GM19467 (cell line): Measurements from ENCODE around the gene MRPL27.

Source experiments
- ATAC-seq: cut with Tn5 transposase; IDR thresholded peaks from one replicate; pipeline ENCODE4 v1.9.1; 2021; ENCODE audit warnings: mild to moderate bottlenecking, moderate library complexity; ENCODE audit not compliant: unreplicated experiment

Gene MRPL27

DNA sequence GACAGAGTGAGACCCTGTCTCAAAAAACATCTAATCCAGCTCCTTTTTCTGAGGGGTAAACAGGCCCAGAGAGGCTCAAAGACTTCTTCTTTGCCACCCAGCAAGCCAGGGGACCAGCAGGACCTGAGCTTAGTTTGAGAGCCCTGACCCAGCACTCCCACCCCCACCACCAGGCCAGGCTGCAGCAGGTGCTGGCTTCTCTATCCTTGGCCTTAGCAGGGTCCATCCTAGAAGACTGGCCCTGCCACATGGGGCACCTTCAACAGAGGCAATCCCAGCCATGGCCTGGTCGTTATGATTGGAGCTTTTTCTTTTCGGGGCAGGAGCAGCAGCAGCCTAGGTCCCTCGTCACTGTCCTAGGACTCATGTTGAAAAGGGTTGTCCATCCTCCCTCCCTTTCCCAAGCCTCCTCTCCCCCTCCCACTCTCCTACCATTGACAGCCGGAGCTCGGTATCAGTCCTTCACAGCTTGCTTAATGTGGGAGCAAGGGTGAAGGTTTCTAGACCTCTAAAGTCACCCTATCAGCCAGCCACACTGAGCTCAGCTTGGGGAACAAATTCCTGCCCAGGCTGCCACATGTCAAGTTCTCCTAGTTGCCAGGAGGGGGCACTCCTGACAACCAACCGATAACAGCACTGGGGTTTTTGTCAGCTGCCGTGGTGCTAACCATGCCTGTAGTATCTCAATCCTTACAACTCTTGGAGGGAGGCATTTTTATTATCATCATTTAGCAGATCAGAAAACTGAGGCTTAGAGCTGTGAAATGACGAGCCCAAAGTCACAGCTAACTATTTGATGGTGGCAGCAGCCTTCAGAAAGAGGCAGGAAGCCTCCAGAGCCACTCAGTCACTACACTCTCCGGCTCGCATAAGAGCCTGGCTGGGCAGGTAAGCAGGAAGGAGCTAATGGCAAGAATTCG, 11.2 kb downstream of the MRPL27 start:
- ATAC-seq, result peak; percentile 50

DNA sequence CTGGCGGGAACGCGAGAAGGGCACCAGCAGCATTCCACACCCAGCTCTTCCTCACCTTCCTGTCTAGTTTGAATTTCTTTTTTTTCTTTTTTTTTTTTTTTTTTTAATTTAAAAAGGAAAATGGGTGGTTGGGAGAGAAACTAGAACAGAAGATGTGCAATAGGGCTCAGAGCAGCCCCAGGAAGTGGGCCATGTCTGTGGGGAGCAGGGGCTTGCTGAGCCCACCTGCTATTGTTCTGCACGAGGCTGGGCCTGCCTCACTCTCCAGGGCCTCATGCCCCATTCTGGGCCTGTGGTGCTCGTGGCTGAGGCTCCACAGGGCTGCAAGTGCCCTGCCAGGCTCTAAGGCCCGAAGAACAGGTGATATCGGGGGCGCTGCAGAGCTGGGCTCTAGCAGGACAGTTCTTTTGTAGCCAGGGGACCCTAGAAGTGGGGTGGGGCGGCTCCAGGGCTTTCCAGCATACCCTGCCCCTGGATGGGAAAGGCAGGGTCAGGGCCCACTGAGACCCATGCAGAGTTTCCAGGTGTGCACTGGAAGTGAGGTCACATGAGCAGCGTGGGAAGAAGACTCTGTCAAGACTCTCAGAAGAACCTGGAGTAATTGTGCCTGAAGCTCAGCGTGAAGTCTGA, 12.4 kb downstream of the MRPL27 start:
- ATAC-seq, result no peak

DNA sequence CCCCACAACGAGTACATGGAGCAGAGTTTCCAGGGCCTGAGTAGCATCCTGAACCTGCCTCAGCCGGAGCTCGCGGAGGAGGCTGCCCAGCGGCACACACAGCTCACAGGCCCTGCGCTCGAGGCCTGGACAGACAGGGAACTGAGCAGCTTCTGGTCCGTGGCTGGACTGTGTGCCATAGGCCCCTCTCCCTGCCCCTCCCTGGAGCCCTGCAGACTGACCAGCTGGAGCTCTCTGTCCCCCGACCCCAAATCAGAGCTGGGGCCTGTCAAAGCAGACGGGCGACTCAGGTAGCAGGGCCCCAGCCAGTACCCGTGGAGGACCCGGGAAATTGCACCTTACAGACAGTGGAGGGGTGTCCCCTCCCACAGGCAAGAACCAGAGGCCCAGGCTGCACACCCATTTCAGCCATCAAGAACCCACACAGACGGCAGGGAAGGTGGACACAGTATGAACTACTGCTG, 13.0 kb downstream of the MRPL27 start:
- ATAC-seq, result no peak

DNA sequence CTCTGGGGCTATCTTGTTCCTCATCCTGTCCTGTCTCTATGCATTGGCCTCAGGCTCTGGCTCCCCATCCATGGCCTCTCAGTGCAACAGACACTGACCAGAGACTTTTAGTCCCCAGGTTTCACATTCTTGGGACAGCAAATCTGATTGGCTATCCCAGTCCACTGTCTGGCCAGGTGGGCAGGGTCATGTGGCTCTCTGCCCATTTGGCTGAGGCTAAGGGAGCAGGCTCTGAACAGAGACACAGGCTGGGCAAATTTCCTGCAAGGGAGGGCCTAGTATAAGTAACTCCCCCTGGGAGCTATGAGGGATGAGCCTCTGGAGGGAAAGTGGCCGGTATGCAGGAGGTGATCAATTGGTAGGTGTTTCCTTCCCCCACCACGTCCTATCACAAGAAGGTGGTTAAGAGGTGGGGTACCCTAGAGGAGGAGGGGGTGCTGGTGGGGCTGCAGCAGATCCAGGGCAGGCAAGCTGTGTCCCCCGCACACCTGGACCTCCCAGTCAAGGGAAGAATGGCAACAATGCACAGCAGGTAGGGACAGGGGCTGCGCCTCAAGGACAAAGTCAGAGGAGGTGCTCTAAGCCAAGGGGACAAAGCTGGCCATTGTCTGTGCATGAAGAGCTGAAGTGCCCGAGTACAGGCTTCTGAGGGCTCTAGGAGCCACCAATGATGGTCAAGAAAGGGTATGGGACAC, 13.8 kb downstream of the MRPL27 start:
- ATAC-seq, result no peak

DNA sequence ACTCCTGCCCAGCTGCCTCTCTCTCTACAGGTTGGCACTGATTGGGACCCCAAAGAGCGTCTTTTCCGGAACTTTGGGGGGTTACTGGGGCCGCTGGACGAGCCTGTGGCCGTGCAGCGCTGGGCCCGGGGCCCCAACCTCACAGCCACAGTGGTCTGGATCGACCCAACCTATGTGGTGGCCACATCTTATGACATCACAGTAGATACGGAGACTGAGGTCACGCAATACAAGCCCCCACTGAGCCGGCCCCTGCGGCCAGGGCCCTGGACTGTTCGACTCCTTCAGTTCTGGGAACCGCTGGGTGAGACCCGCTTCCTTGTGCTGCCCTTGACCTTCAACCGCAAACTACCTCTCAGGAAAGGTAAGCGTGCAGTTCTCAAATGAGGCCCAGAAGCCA, 14.8 kb downstream of the MRPL27 start:
- ATAC-seq, result no peak

DNA sequence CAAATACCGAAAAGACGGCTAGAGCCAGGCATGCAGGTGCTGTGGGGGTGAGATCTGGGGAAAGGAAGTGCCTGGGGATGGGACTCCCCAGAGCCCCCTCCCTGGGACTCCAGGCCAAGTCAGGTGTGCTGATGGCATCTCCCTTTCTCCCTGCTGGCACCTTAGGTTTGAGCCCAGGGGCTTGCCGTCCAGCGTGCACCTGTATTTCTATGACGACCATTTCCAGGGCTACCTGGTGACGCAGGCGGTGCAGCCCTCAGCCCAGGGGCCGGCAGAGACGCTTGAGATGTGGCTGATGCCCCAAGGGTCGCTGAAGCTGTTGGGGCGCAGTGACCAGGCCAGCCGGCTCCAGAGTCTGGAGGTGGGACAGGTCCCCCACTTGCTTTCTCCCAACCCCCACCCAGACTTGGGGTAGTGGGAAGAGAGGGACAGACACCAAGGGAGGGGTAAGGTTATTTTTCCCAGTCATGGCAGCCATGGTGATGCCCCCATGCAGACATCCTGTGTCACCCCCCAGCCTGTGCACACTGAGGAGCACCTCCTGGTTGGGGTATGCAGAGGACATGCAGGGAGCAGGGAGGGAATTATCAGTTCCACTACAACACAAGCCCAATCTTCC, 16.0 kb downstream of the MRPL27 start:
- no peak for ATAC-seq

DNA sequence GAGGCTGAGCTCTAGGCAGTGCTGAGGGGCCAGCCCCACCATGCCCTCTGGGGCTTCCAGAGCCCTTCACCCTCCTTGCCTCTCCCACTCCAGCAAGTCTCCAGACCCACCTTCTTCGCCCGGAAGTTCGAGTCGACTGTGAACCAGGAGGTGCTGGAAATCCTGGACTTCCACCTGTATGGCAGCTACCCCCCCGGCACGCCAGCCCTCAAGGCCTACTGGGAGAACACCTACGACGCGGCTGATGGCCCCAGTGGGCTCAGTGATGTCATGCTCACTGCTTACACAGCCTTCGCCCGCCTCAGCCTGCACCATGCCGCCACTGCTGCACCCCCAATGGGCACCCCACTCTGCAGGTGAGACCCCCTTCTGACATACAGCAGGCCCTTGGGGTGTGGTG, 16.6 kb downstream of the MRPL27 start:
- ATAC-seq, result no peak

DNA sequence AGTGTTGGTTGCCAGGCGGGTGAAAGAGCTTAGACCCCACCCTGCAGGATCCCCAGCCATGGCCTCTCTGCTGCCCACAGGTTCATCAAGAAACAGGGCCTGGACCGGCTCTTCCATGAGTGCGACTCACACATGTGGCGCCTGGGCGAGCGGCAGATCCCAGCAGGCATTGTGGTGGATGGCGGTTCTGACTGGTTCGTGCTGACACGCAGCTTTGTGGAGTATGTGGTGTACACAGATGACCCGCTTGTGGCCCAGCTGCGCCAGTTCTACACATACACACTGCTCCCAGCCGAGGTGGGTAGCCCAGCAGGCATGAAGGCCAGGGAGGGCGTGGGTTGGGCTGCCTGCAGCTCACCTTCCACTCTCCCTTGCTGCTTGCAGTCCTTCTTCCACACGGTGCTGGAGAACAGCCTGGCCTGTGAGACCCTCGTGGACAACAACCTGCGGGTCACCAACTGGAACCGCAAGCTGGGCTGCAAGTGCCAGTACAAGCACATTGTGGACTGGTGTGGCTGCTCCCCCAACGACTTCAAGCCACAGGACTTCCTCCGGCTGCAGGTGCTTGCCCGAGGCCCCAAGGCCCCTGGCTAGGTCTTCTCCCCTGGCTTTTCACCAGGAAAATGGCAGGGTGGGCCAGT, 17.2 kb downstream of the MRPL27 start:
- ATAC-seq, result no peak

DNA sequence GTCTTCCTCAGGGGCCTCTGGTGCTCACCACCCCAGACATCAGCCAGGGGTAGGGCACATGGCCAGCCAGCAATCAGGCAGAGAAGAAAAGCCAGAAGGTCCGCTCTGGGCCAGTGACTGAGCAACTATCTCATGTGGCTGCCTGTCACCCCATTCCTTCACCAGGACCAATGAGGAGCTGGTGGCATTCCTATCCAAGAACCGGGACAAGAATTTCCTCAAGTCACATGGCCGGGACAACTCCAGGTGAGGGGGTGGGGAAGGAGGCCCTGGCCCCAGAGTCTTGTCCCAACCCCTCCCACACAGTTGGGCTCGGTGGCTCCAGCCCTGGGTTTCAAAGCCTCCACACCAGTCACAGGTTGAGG, 17.7 kb downstream of the MRPL27 start:
- no peak for ATAC-seq

DNA sequence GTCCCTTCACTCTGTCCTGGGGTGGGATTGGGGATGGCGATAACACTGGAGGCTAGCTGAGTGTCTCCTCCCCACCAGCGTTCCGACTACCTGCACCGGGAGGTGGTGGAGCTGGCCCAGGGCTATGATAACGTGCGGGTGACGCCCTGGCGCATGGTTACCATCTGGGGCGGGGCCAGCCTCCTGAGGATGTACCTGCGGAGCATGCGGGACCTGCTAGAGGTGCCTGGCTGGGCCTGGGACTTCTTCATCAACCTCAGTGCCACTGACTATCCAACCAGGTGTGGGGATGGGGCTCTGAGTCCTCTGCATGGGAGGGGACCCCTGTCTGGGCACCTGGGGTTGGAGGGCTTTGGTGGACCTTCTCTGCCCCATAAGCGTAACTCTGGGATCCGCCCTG, 18.2 kb downstream of the MRPL27 start:
- ATAC-seq, result no peak

DNA sequence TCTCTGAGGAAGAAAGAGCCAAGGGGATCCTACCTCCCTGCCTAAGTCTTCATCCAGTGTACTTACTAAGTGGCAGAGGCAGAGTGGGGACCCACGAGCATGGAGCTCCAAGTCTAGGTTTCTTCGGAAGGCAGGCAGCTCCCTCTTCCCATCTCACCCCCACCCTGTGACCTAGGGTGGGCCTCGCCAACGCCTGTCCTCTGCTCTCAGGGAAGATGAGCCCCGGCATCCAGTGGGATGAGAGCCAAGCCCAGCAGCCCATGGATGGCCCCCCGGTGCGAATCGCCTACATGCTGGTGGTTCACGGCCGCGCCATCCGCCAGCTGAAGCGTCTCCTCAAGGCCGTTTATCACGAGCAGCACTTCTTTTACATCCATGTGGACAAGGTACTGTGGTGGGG, 18.8 kb downstream of the MRPL27 start:
- ATAC-seq, result no peak

DNA sequence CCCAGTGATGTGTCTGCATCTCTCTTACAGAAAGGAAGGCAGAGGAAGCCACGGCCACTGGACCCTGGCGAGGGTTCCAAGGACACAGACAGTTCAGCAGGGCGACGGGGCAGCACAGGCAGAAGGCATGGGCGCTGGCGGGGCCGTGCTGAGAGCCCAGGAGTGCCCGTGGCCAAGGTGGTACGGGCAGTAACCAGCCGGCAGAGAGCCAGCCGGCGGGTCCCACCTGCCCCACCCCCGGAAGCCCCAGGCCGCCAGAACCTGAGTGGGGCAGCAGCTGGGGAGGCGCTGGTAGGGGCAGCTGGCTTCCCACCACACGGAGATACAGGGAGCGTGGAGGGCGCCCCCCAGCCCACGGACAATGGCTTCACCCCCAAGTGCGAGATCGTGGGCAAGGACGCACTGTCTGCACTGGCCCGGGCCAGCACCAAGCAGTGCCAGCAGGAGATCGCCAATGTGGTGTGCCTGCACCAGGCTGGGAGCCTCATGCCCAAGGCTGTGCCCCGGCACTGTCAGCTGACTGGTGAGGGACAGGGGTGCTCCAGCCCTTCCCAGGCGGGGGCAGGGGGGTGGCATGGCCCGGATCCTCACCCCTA, 19.3 kb downstream of the MRPL27 start:
- ATAC-seq, result no peak

DNA sequence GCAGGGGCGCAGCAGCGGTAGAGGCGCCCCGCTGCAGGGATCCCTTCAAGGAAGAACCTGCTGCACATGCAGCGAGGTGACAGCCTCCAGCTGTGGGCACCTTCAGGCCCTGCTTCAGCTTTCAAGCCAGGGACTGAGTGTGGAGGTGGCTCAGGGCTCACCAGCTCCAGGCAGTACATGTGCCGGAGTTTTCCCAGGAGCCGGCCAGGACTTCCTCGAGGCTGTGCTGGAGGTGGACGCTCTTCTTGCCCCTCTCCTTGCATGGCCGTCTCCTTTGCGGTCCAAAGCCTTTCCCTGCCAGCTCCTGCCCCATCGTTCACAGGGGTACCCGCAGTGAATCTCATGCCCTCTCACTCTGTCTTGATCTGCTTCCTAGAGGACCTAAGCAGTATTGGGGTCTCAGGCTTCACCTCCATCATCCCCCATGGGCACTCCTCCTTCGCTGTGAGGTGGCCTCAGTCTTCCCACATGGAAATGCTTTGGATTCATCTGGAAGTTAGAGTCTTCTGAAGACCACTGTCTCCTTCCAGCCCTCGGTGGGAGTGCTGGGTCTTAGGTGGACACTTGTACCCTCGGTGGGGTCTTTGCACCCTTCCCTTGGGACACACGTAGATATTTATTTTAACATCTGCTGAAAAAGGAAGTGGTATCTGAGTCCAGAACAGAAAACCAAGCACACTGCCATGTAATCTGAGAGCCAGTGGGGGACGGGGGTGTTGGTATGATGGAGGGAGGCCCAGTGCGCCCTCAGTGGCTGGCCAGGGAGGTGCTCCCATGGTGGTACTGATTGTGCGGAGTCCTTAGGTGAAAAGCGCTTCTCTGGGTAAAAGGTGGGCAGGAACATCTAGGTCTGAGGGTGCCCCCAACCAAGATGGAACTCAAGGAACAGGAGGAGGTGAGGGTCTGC, 20.0 kb downstream of the MRPL27 start:
- ATAC-seq, result no peak

DNA sequence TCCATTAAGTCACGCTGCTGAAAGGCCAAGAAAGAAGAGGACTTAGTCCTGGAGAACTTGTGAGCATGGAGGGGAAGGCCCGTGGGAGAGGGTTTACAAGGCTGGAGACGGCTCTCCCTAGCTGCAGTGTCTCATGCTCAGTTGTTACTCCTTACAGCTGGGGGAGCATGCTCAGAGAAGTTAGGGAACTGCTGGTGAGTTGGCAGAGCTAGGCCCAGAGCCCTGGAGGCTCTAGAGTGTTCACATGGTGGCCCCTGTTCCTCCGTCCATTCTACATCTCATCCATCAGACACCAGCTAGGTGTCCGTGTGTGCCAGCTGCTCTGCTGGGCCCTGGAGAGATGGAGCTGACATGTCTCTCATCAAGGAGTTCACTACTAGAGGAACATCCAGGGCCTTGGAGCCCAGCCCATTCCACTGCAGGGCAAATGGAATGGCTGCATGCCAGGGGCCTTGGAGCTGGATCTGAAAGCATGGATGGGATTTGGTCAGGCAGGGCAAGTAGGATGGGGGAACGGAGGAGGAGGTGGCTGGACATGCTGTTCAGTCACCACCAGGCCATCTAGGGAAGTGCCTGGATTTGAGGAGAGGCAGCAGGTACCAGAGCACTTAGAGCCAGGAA, 20.8 kb downstream of the MRPL27 start:
- ATAC-seq, result no peak

DNA sequence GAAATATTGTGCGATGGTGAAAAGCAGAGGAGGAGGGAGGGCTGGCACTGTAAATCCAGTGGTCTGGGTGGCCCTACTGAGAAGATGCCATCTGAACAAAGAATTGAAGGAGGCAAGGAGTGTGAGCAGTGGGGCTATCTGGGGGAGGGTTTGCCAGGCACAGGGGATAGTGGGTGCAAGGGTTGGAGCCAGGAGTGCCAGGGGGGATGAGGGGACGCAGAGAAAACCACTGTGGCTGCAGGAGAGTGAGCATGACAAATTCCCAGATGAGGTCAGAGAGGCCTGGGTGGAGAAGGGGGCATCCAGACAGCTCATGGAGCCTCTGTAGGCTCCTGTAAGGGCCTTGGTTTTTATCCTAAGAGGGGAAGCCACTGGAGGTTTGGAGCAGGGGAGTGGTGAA, 22.3 kb downstream of the MRPL27 start:
- no peak for ATAC-seq

DNA sequence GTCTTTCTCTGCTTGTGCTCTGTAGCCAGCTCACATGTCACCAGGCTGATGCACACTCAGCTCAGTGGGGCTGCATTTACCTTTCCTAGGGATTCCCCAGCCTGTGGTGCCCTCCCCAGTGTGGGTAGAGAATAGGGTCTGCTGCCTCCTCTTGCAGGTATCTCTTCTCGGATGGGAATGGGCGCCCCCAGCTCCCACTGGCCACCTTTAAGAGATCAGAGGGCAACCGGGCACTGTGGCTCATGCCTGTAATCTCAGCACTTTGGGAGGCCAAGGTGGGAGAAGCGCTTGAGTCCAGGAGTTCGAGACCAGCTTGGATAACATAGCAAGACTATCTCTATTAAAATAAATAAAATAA, 23.8 kb downstream of the MRPL27 start:
- no peak for ATAC-seq

DNA sequence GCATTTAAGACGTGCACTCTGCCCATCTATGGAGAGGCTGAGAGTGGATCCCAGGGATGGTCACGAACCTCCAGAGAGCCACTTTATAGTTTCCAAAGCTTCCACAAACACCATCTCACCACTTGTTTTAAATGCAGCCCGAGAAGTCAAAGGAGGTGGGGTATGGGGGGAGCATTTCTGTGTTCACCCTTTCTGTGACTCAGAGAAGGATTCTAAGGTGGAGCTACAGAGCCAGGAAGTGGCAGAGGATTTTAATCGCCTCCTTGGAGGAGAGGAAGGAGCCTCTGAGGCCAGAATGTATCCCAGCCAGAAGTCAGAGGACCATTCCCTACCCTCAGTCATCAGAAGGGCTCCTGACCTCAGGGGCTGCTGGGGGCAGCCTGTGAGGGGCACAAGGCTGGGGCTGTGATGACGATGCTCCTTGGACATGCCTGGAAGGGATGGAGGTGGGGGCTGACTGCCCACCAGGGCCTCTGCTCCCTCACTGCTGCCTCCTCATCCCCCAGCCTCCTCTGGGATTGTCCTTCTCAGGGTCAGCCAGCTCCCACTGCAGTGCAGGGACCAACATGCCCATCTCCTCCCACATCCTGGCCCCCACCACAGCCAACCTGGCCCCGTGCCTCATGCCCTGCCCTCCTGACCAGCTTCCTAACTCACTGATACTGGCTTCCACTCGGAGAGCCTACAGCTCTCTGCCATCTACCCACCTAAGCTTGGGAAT, 24.3 kb downstream of the MRPL27 start:
- ATAC-seq, result no peak

DNA sequence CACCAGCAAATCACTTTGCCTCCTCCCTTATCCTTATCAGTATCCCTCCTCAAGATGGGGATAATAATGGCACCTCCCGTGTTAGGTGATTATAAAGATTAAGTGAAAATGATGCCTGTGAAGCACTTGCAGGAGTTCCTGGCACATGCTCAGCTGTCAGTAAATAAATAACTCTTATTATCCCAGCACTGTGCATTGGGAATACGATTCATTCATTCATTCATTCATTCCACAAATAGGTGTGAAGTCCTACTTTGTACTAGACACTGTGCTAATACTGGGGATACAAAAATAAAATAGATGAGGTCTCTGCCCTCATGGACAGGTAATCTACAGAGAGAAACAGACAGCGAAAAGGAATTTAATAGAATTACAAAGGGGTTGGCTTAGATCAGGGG, 25.1 kb downstream of the MRPL27 start:
- ATAC-seq, result no peak
